DND-41 (cell line): ENCODE data around the gene RBM43.

ENCODE experiments used
- ATAC-seq: fragments of 200-7000 bp; cut with Tn5 transposase; 3 replicates; pipeline ENCODE4 v1.9.1; 2021; ENCODE audit warnings: low read depth; ENCODE audit not compliant: insufficient read depth
- DNase-seq: peaks from one replicate; pipeline ENCODE4 v3.0.0-alpha.2; 2020
- H2AFZ ChIP-seq: 2 replicates; pipeline ENCODE4 v1.6.0; 2012; ENCODE audit warnings: low read depth, low read length
- H3K27ac ChIP-seq: 2 replicates; pipeline ENCODE4 v1.5.1; 2012; ENCODE audit warnings: low read length, inconsistent platforms
- H3K27me3 ChIP-seq: fragments of 200-600 bp; sonication (generic); 2 replicates; pipeline ENCODE4 v1.6.0; 2012; ENCODE audit warnings: low read length, mild to moderate bottlenecking, inconsistent platforms; ENCODE audit not compliant: insufficient read depth, poor library complexity
- H3K36me3 ChIP-seq: 2 replicates; pipeline ENCODE4 v1.5.1; 2012; ENCODE audit warnings: low read length, inconsistent platforms; ENCODE audit not compliant: insufficient read depth
- H3K4me1 ChIP-seq: 2 replicates; pipeline ENCODE4 v1.5.1; 2012; ENCODE audit warnings: mild to moderate bottlenecking, low read length; ENCODE audit not compliant: insufficient read depth
- H3K4me2 ChIP-seq: 2 replicates; pipeline ENCODE4 v1.6.0; 2012; ENCODE audit warnings: mild to moderate bottlenecking, moderate library complexity, low read length, inconsistent platforms; ENCODE audit not compliant: insufficient read depth
- H3K4me3 ChIP-seq, 2 experiments: fragments of 200-600 bp in 1 of 2; shearing (Covaris generic) in 1 of 2; 2 replicates each; pipeline ENCODE4 v1.5.1; 2012 to 2016; ENCODE audit warnings: inconsistent platforms in 2 of 2, low read length in 2 of 2, mild to moderate bottlenecking in 2 of 2, low read depth in 1 of 2, moderate library complexity in 1 of 2
- H3K79me2 ChIP-seq: 2 replicates; pipeline ENCODE4 v1.6.0; 2012; ENCODE audit warnings: low read length, inconsistent platforms; ENCODE audit not compliant: insufficient read depth
- H3K9ac ChIP-seq: 2 replicates; pipeline ENCODE4 v1.6.0; 2012; ENCODE audit warnings: low read depth, mild to moderate bottlenecking, inconsistent platforms, low read length, moderate library complexity
- H3K9me3 ChIP-seq: 2 replicates; pipeline ENCODE4 v1.5.1; 2012; ENCODE audit warnings: low read length, moderate library complexity, mild to moderate bottlenecking, inconsistent platforms; ENCODE audit not compliant: insufficient read depth, severe bottlenecking
- H4K20me1 ChIP-seq: 2 replicates; pipeline ENCODE4 v1.6.0; 2012; ENCODE audit warnings: low read length; ENCODE audit not compliant: insufficient read depth
- EZH2 ChIP-seq: IDR thresholded peaks from 3 replicates; pipeline ENCODE4 v1.6.1; 2012; ENCODE audit warnings: borderline replicate concordance, low read depth, mild to moderate bottlenecking, moderate library complexity, low read length, inconsistent platforms; ENCODE audit not compliant: severe bottlenecking
- TF ChIP-seq, protein P1 (sequence below): IDR thresholded peaks from 2 replicates; pipeline ENCODE4 v1.5.1; 2012; ENCODE audit warnings: borderline replicate concordance, low read length, moderate library complexity, mild to moderate bottlenecking; ENCODE audit not compliant: poor library complexity, severe bottlenecking; ENCODE audit errors: extremely low read depth

The RBM43 gene

GRCh38 chr2:151267537-151267936 lies 5.9 kb upstream of the RBM43 start:
- no peak overlapping the region for H3K4me3 ChIP-seq
- no peak for TF ChIP-seq EZH2
- TF ChIP-seq, protein P1, sequence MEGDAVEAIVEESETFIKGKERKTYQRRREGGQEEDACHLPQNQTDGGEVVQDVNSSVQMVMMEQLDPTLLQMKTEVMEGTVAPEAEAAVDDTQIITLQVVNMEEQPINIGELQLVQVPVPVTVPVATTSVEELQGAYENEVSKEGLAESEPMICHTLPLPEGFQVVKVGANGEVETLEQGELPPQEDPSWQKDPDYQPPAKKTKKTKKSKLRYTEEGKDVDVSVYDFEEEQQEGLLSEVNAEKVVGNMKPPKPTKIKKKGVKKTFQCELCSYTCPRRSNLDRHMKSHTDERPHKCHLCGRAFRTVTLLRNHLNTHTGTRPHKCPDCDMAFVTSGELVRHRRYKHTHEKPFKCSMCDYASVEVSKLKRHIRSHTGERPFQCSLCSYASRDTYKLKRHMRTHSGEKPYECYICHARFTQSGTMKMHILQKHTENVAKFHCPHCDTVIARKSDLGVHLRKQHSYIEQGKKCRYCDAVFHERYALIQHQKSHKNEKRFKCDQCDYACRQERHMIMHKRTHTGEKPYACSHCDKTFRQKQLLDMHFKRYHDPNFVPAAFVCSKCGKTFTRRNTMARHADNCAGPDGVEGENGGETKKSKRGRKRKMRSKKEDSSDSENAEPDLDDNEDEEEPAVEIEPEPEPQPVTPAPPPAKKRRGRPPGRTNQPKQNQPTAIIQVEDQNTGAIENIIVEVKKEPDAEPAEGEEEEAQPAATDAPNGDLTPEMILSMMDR: no peak
- H3K36me3 ChIP-seq: peaks cover 31% of the 10 kb centered on the region
- H3K79me2 ChIP-seq: no peaks in the 10 kb centered on the region
- peaks cover 3% of the 10 kb centered on the region for H3K4me1 ChIP-seq
- no peaks in the 10 kb centered on the region for H3K27me3 ChIP-seq
- H3K27ac ChIP-seq: no peak overlapping the region
- DNase-seq (no peak), ATAC-seq (no peak)
- no peak overlapping the region for H3K9ac ChIP-seq
- no peaks in the 10 kb centered on the region for H3K9me3 ChIP-seq
- H4K20me1 ChIP-seq: no peaks in the 10 kb centered on the region
- no peak overlapping the region for H3K4me2 ChIP-seq
- H2AFZ ChIP-seq: no peak overlapping the region

DNA sequence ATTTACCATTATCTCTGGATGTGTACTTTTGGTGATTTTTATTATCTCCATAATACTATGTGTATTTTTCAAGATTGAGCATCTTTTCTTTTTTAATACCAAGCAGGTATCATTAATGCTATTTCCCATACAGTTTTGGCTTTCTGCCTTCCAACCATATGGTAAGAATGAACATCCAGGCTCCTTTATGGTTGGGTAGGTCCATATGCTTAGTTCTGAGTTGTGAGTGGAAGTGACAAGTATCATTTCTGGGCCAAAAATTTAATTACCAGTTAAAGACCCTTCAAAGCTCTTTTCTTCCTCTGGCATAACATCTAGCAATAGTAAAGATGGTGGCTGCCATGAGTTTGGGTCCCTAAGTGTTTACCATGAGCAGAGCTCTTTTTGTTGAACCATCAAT lies 4.3 kb upstream of the RBM43 start:
- H3K27me3 ChIP-seq: no peaks in the 10 kb centered on the region
- H3K4me1 ChIP-seq: peaks cover 13% of the 10 kb centered on the region
- no peak overlapping the region for H3K9ac ChIP-seq
- no peak overlapping the region for H2AFZ ChIP-seq
- no peak overlapping the region for H3K4me3 ChIP-seq
- no peak for DNase-seq
- H3K79me2 ChIP-seq: peaks cover 5% of the 10 kb centered on the region
- no peak overlapping the region for H3K4me2 ChIP-seq
- no peak overlapping the region for H3K27ac ChIP-seq
- H4K20me1 ChIP-seq: no peaks in the 10 kb centered on the region
- peaks cover 15% of the 10 kb centered on the region for H3K36me3 ChIP-seq
- TF ChIP-seq, protein P1: no peak
- no peak for TF ChIP-seq EZH2
- ATAC-seq: no peak
- no peaks in the 10 kb centered on the region for H3K9me3 ChIP-seq

- no peak for DNase-seq
- H3K27me3 ChIP-seq: no peaks in the 10 kb centered on the region
- no peak overlapping the region for H3K27ac ChIP-seq
- H3K9me3 ChIP-seq: no peaks in the 10 kb centered on the region
- H2AFZ ChIP-seq: no peak overlapping the region
- ATAC-seq: no peak
- H4K20me1 ChIP-seq: no peaks in the 10 kb centered on the region
- H3K79me2 ChIP-seq: peaks cover 16% of the 10 kb centered on the region
- H3K36me3 ChIP-seq: no peaks in the 10 kb centered on the region; the same call in 1 of the 2 replicates
- no peak overlapping the region for H3K9ac ChIP-seq
- peaks cover 23% of the 10 kb centered on the region for H3K4me1 ChIP-seq
- TF ChIP-seq, protein P1: no peak
- TF ChIP-seq EZH2: no peak
- no peak overlapping the region for H3K4me3 ChIP-seq
- no peak overlapping the region for H3K4me2 ChIP-seq
Measured at GRCh38 chr2:151264157-151264825, 2.6 kb upstream of the RBM43 start.
